ENCODE data around the gene RPS19BP1. TPM values are rescaled to one million over a fixed set of nuclear protein-coding genes. Genes with fewer than 3 reads are reported as not detected.

Gene RPS19BP1
- total RNA-seq, 2 donors from 2014 or later, result 186 to 264 TPM

- Histone ChIP-seq H3K9me3 (no peaks in the 10 kb centered on the region), H3K27ac (peak within 1 kb of the TSS; percentile 100), H3K36me3 (peaks cover 6 to 17% of the 10 kb centered on the region in 2 donors), H3K4me1 (replicated peaks) (peaks cover 17% of the 10 kb centered on the region), H3K4me3 (peak within 1 kb of the TSS; percentile 100), H3K27me3 (replicated peaks; ENCODE audit: insufficient read depth) (no peaks in the 10 kb centered on the region)
- TF ChIP-seq POLR2A (IDR thresholded peaks at IDR 0.05) (peak; percentile 94), POLR2AphosphoS5 (IDR thresholded peaks at IDR 0.05) (peak; percentile 94), CTCF (IDR thresholded peaks at IDR 0.05) (no peak)
- under 1% methylated on average over 86 of the region's 86 CpGs for WGBS
- intact Hi-C loops (cut with DNase I), result loop anchor here (5.0 to 10.0 kb wide), 2 partner anchors 176 to 648 kb away; partner anchors contain the start of genes CBX6 and SYNGR1
- DNase-seq (ENCODE audit: low spot score), result peak; percentile 89
These were observed 12.1 kb downstream of the RPS19BP1 start, which contains the start of gene ATF4 for GRCh38 chr22:39520226-39521105. TSS of gene ATF4 (plus strand) at chr22:39520562. CDS start at chr22:39521446, 884 bp downstream.

- under 1% methylated on average over 36 of the region's 47 CpGs for WGBS
- DNase-seq (ENCODE audit: low spot score), result peak; percentile 98
- Histone ChIP-seq H3K36me3 (peaks cover 6 to 17% of the 10 kb centered on the region in 2 donors), H3K9me3 (no peaks in the 10 kb centered on the region), H3K4me3 (peak overlapping the region; percentile 100), H3K27ac (peak overlapping the region; percentile 100), H3K4me1 (replicated peaks) (peaks cover 17% of the 10 kb centered on the region), H3K27me3 (replicated peaks; ENCODE audit: insufficient read depth) (no peaks in the 10 kb centered on the region)
- intact Hi-C loops (cut with DNase I), result loop anchor here (5.0 to 10.0 kb wide), 2 partner anchors 175 to 647 kb away; partner anchors contain the start of genes CBX6 and SYNGR1
- no peak for TF ChIP-seq POLR2AphosphoS5 (IDR thresholded peaks at IDR 0.05)
- peak in 3 of 4 experiments; percentile 12 to 48 (median 42) for TF ChIP-seq CTCF (IDR thresholded peaks at IDR 0.05)
- peak; percentile 63 for TF ChIP-seq POLR2A (IDR thresholded peaks at IDR 0.05)
These were observed 12.8 kb downstream of the RPS19BP1 start for GRCh38 chr22:39519681-39520225.

GRCh38 chr22:39518996-39519680 is 13.4 kb downstream of the RPS19BP1 start:
- intact Hi-C loops (cut with DNase I), result no loop called here
- Histone ChIP-seq H3K27me3 (replicated peaks; ENCODE audit: insufficient read depth) (no peaks in the 10 kb centered on the region), H3K4me1 (replicated peaks) (peaks cover 12% of the 10 kb centered on the region), H3K4me3 (peak overlapping the region; percentile 100), H3K36me3 (peaks cover 6 to 21% of the 10 kb centered on the region in 2 donors), H3K9me3 (no peaks in the 10 kb centered on the region), H3K27ac (peak overlapping the region; percentile 100)
- TF ChIP-seq CTCF (IDR thresholded peaks at IDR 0.05) (no peak), POLR2AphosphoS5 (IDR thresholded peaks at IDR 0.05) (no peak), POLR2A (IDR thresholded peaks at IDR 0.05) (no peak)
- WGBS, result 8% methylated on average over 24 of the region's 24 CpGs
- DNase-seq (ENCODE audit: low spot score), result no peak

DNA sequence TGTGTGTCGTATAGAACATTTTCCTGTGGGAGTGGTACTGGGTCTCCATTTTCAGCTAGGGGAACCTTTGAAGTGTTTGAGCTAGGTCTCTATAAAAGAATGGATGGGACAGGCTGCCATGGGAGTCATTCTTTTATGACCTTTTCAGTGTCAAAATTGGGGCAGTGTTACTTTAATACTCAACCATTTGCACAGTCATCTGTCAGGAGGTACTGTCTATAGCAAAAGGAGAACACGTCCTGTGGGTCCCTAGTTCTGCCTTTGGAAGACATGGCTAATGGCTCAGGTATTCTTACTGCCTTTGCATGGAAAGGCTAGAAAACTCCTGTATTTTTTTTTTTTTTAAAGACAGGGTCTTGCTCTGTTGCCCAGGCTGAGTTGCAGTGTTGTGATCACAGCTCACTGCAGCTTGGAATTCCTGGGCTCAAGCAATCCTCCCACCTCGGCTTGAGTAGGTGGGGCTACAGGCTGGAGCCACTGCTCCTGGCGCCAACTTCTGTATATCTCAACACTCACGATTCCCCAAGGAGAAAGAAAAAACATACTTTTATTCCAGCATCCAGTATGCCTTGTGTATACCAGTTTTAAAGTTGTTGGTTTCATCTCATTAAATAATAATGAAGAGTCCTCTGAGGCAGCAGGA is 14.3 kb downstream of the RPS19BP1 start:
- DNase-seq (ENCODE audit: low spot score), result no peak
- Histone ChIP-seq H3K9me3 (no peaks in the 10 kb centered on the region), H3K4me3 (no peak overlapping the region), H3K27me3 (replicated peaks; ENCODE audit: insufficient read depth) (no peaks in the 10 kb centered on the region), H3K27ac (peak overlapping the region in 1 of 2 donors; percentile 100), H3K36me3 (peaks cover 11 to 25% of the 10 kb centered on the region in 2 donors), H3K4me1 (replicated peaks) (peaks cover 5% of the 10 kb centered on the region)
- intact Hi-C loops (cut with DNase I), result no loop called here
- TF ChIP-seq POLR2A (IDR thresholded peaks at IDR 0.05), result no peak
- TF ChIP-seq POLR2AphosphoS5 (IDR thresholded peaks at IDR 0.05), result no peak
- TF ChIP-seq CTCF (IDR thresholded peaks at IDR 0.05), result no peak
- 51% methylated on average over 5 of the region's 5 CpGs for WGBS
